GM12878 (cell line): ENCODE measurements around the gene GTPBP3. TPM values are rescaled to one million over a fixed set of nuclear protein-coding genes. Genes with fewer than 3 reads are reported as not detected.

Source experiments
- ATAC-seq: fragments of 200-7000 bp; cut with Tn5 transposase; 3 replicates; pipeline ENCODE4 v1.9.1; 2020; ENCODE audit warnings: mild to moderate bottlenecking, moderate library complexity
- BruUV-seq: library from RNA; stranded (reverse); fragments of 400-500 nt; replicated peaks from 2 replicates; lab custom pipeline; 2021; lab: Mats Ljungman, UMichigan
- CTCF ChIA-PET: fragments of 300-600 bp; sonication (Branson Sonifier 250); formaldehyde crosslinking; extraction: SDS; loops from one replicate; lab custom pipeline; 2021; ENCODE audit warnings: inconsistent platforms; lab: Yijun Ruan, JAX
- POLR2A ChIA-PET: fragments of 350-600 bp; formaldehyde crosslinking; extraction: SDS; loops from one replicate; lab custom pipeline; 2021; ENCODE audit warnings: inconsistent platforms; lab: Charles Lee
- RAD21 ChIA-PET: fragments of 300-600 bp; sonication (Branson Sonifier 250); formaldehyde crosslinking; loops from one replicate; lab custom pipeline; 2023; ENCODE audit warnings: antibody characterized with exemption; ENCODE audit not compliant: unreplicated experiment; lab: Charles Lee
- SMC1A ChIA-PET: fragments of 300-600 bp; sonication (Branson Sonifier 250); formaldehyde crosslinking; loops from one replicate; lab custom pipeline; 2023; ENCODE audit not compliant: unreplicated experiment, uncharacterized antibody; lab: Charles Lee
- DNase-seq: peaks from one replicate; pipeline ENCODE4 v3.0.0-alpha.2; 2011; ENCODE audit warnings: low read depth, low spot score
- FAIRE-seq: peaks from 3 replicates; lab custom pipeline; 2011; peaks lifted over from hg19 to GRCh38; lab: Jason Lieb, UNC
- H2AFZ ChIP-seq: 2 replicates; pipeline ENCODE4 v1.6.0; 2011; ENCODE audit warnings: low read depth, low read length, control low read depth; ENCODE audit not compliant: control insufficient read depth
- H3K27ac ChIP-seq: 2 replicates; pipeline ENCODE4 v1.5.1; 2011; ENCODE audit warnings: control low read depth; ENCODE audit not compliant: control insufficient read depth, insufficient read depth
- H3K27me3 ChIP-seq, 2 experiments: replicated peaks in 1 of 2; 2 replicates each; pipeline versions ENCODE4 v1.6.0 to v1.6.1; 2011; ENCODE audit warnings: low read length in 1 of 2; ENCODE audit not compliant: control insufficient read depth in 2 of 2, insufficient read depth in 2 of 2
- H3K36me3 ChIP-seq, 2 experiments: 2 replicates each; pipeline ENCODE4 v1.5.1; 2011; ENCODE audit warnings: low read length in 1 of 2; ENCODE audit not compliant: control insufficient read depth in 2 of 2, insufficient read depth in 2 of 2
- H3K4me1 ChIP-seq: 2 replicates; pipeline ENCODE4 v1.6.1; 2011; ENCODE audit warnings: mild to moderate bottlenecking, low read length, moderate library complexity, mixed read lengths; ENCODE audit not compliant: control insufficient read depth, insufficient read depth
- H3K4me2 ChIP-seq: 2 replicates; pipeline ENCODE4 v1.6.0; 2011; ENCODE audit warnings: control low read depth; ENCODE audit not compliant: control insufficient read depth, insufficient read depth
- H3K4me3 ChIP-seq: fragments of 200-600 bp; sonication (generic); 2 replicates; pipeline ENCODE4 v1.5.1; 2016
- H3K79me2 ChIP-seq: 2 replicates; pipeline ENCODE4 v1.6.0; 2011; ENCODE audit warnings: low read length; ENCODE audit not compliant: control insufficient read depth, insufficient read depth
- H3K9ac ChIP-seq: 2 replicates; pipeline ENCODE4 v1.8.0; 2011; ENCODE audit warnings: low read length, control low read depth, mixed read lengths; ENCODE audit not compliant: control insufficient read depth, insufficient read depth
- H3K9me3 ChIP-seq: replicated peaks from 3 replicates; pipeline ENCODE4 v1.5.1; 2011; ENCODE audit warnings: mild to moderate bottlenecking, low read length; ENCODE audit not compliant: control insufficient read depth, insufficient read depth
- H4K20me1 ChIP-seq: 2 replicates; pipeline ENCODE4 v1.6.0; 2011; ENCODE audit not compliant: control insufficient read depth, insufficient read depth
- CBX3 ChIP-seq: fragments of 200-600 bp; sonication (generic); IDR thresholded peaks from 2 replicates; pipeline ENCODE4 v1.6.1; 2016; ENCODE audit warnings: low read depth, borderline replicate concordance
- CTCF ChIP-seq, 3 experiments: IDR thresholded peaks in 2 of 3; conservative IDR thresholded peaks in 1 of 3; 2 replicates each; pipeline ENCODE4 v1.5.1; 2011; ENCODE audit warnings: low read depth in 3 of 3, low read length in 3 of 3, mild to moderate bottlenecking in 3 of 3, control low read depth in 2 of 3, moderate library complexity in 2 of 3, inconsistent platforms in 1 of 3, mixed read lengths in 1 of 3; ENCODE audit not compliant: control insufficient read depth in 2 of 3, insufficient read depth in 1 of 3; ENCODE audit errors: extremely low read depth in 1 of 3
- HCFC1 ChIP-seq: fragments of 150-350 bp; IDR thresholded peaks from 2 replicates; pipeline ENCODE4 v1.6.1; 2014; ENCODE audit warnings: low read length
- HDGF ChIP-seq: fragments of 450-650 bp; IDR thresholded peaks from 2 replicates; pipeline ENCODE4 v1.6.1; 2016; ENCODE audit warnings: antibody characterized with exemption
- IKZF2 ChIP-seq, 2 experiments: fragments of 450-650 bp; IDR thresholded peaks; 2 replicates each; pipeline ENCODE4 v1.6.1; 2017; ENCODE audit warnings: mild to moderate bottlenecking in 2 of 2, moderate library complexity in 2 of 2
- MLLT1 ChIP-seq: fragments of 450-650 bp; IDR thresholded peaks from 2 replicates; pipeline ENCODE4 v1.6.1; 2016; ENCODE audit warnings: mild to moderate bottlenecking
- NBN ChIP-seq: fragments of 450-650 bp; IDR thresholded peaks from 2 replicates; pipeline ENCODE4 v1.6.1; 2016
- NFYB ChIP-seq: IDR thresholded peaks from 2 replicates; pipeline ENCODE4 v1.6.1; 2011; ENCODE audit warnings: low read depth, mild to moderate bottlenecking, low read length, improper control_type of control experiment, moderate library complexity; ENCODE audit not compliant: insufficient read depth
- PAX5 ChIP-seq: IDR thresholded peaks from 2 replicates; pipeline ENCODE4 v1.6.1; 2011; ENCODE audit warnings: low read depth, low read length, borderline replicate concordance
- PKNOX1 ChIP-seq: fragments of 450-650 bp; IDR thresholded peaks from 2 replicates; pipeline ENCODE4 v1.6.1; 2016; ENCODE audit warnings: mild to moderate bottlenecking
- POLR2A ChIP-seq: IDR thresholded peaks from 2 replicates; pipeline ENCODE4 v1.6.1; 2011; ENCODE audit warnings: low read depth, mild to moderate bottlenecking, low read length
- RB1 ChIP-seq: fragments of 450-650 bp; formaldehyde crosslinking; IDR thresholded peaks from 2 replicates; pipeline ENCODE4 v1.6.1; 2017; ENCODE audit warnings: mild to moderate bottlenecking, borderline replicate concordance
- SP1 ChIP-seq: IDR thresholded peaks from one replicate; pipeline ENCODE4 v1.6.1; 2011; ENCODE audit warnings: low read depth, low read length
- SREBF2 ChIP-seq: IDR thresholded peaks from 2 replicates; pipeline ENCODE4 v1.6.1; 2012; ENCODE audit warnings: mild to moderate bottlenecking, low read length
- TCF12 ChIP-seq: IDR thresholded peaks from 2 replicates; pipeline ENCODE4 v1.6.1; 2011; ENCODE audit warnings: low read depth, mild to moderate bottlenecking, low read length
- USF2 ChIP-seq: IDR thresholded peaks from 2 replicates; pipeline ENCODE4 v1.6.1; 2011; ENCODE audit warnings: low read depth, low read length, improper control_type of control experiment, borderline replicate concordance
- YY1 ChIP-seq: IDR thresholded peaks from 2 replicates; pipeline ENCODE4 v1.6.1; 2011; ENCODE audit warnings: low read depth, mild to moderate bottlenecking, low read length
- WGBS: methylation state at CpG from one replicate; pipeline ENCODE4 v1.1.6; 2016; ENCODE audit warnings: low lambda C conversion rate; ENCODE audit not compliant: insufficient replicate concordance, insufficient coverage; ENCODE audit errors: missing lambda C conversion rate; 5-methylcytosine and 5-hydroxymethylcytosine counted together
- in situ Hi-C: fragments of 300-500 bp; cut with MboI; formaldehyde crosslinking; loops from 9 replicates; pipeline ENCODE4 v1.14.3; 2018; ENCODE audit warnings: mixed read lengths
- intact Hi-C: fragments of 100-400 bp; cut with micrococcal nuclease; formaldehyde crosslinking; loops from one replicate; pipeline ENCODE4 v1.14.2; 2022; ENCODE audit not compliant: unreplicated experiment
- polyA plus RNA-seq, 11 experiments: library from polyadenylated mRNA; depleted of rRNA in 4 of 11; unstranded in 6 of 11; stranded (reverse) in 5 of 11; fragments of >200 nt; fragmentation: Nextera tagmentation in 4 of 11; fragmentation: Illumina TruSeq in 1 of 11; extraction: Ambion mirVana in 4 of 11; extraction: Trizol in 1 of 11; gene quantifications; 1 replicate in 1 of 11; 2 replicates in 10 of 11; pipeline versions ENCODE4 v1.2.1 to v1.2.3, GENCODE V29; 2011 to 2016; ENCODE audit warnings: inconsistent platforms in 2 of 11, missing spikeins in 2 of 11, low read depth in 1 of 11
- total RNA-seq, 4 experiments: library from RNA; depleted of rRNA in 3 of 4; stranded (reverse); fragments of >200 nt in 3 of 4; fragmentation: Illumina TruSeq in 1 of 4; extraction: Trizol in 1 of 4; gene quantifications; 2 replicates each; pipeline versions ENCODE4 v1.2.1 to v1.2.3, GENCODE V29; 2013 to 2021

The GTPBP3 gene
- total and polyA plus RNA-seq, 10 of the 15 experiments (the other 5 are each of a cell fraction or from before 2014, with no cell fraction given): 2.9 to 46.8 (median 15.4) TPM

- ChIA-PET RAD21 (interaction anchor here (0.6 to 1.5 kb wide), 2 partner anchors 47 to 81 kb away, joined by 3 to 4 read pairs; partner anchors contain the start of gene DDA1), POLR2A (no interaction called here), CTCF (interaction anchor here (0.8 to 9.4 kb wide), 7 partner anchors 15 to 133 kb away, joined by 3 to 170 read pairs (median 4); partner anchors contain the start of genes MRPL34 and USHBP1), SMC1A (interaction anchor here (0.7 to 7.5 kb wide), 2 partner anchors 44 to 93 kb away, joined by 3 to 69 read pairs; no protein-coding TSS in a partner anchor)
- Histone ChIP-seq H3K9ac (no peak overlapping the region), H3K79me2 (no peaks in the 10 kb centered on the region), H3K27ac (no peak overlapping the region), H2AFZ (peak overlapping the region; percentile 77), H3K27me3 (peaks cover 2 to 3% of the 10 kb centered on the region in 2 experiments; a peak in 3 of 4 replicates), H3K4me2 (peak overlapping the region; percentile 94), H3K4me1 (peaks cover 9% of the 10 kb centered on the region), H3K36me3 (no peaks in the 10 kb centered on the region), H3K9me3 (no peaks in the 10 kb centered on the region; the same call in 1 of the 3 replicates), H3K4me3 (peak overlapping the region; percentile 72), H4K20me1 (no peaks in the 10 kb centered on the region)
- DNase-seq (no peak), FAIRE-seq (no peak), ATAC-seq (peak; percentile 98)
- no TSS peak for BruUV-seq
- in situ Hi-C loops: no loop called here
- intact Hi-C loops: no loop called here
- 5% methylated on average over 49 of the region's 50 CpGs for WGBS
- TF ChIP-seq RB1: 0 out of 2 replicates have a peak, but pooled peaks have one; percentile 29
- TF ChIP-seq HDGF: 0 out of 2 replicates have a peak, but pooled peaks have one; percentile 38
- TF ChIP-seq IKZF2 (IDR thresholded peaks at IDR 0.05): peak in 1 of 2 experiments; percentile 18; a peak in 1 of 4 replicates
- no peak for TF ChIP-seq SREBF2
- peak; percentile 83 for TF ChIP-seq SP1
- TF ChIP-seq CTCF (IDR thresholded peaks at IDR 0.05 in 2 of 3, conservative IDR thresholded peaks at IDR 0.05 in 1 of 3; ENCODE audit: control insufficient read depth in 2 of 3, extremely low read depth in 1 of 3, insufficient read depth in 1 of 3, low read depth in 3 of 3, low read length in 3 of 3): peak; percentile 61 to 95 (median 65); a peak in 4 of 6 replicates
- no peak for TF ChIP-seq NBN
- TF ChIP-seq POLR2A: peak; percentile 48
- 0 out of 2 replicates have a peak, but pooled peaks have one; percentile 42 for TF ChIP-seq MLLT1
- TF ChIP-seq NFYB: peak; percentile 82; the same call in 1 of the 2 replicates
- 0 out of 2 replicates have a peak, but pooled peaks have one; percentile 14 for TF ChIP-seq PAX5
- TF ChIP-seq PKNOX1: peak; percentile 57
- no peak for TF ChIP-seq HCFC1
- no peak for TF ChIP-seq USF2
- TF ChIP-seq TCF12: 0 out of 2 replicates have a peak, but pooled peaks have one; percentile 17
- TF ChIP-seq CBX3: no peak
- TF ChIP-seq YY1: peak; percentile 46; the same call in 1 of the 2 replicates
These were observed 53.5 kb downstream of the GTPBP3 start for GRCh38 chr19:17390665-17391370.
